DMS79 treated with DMSO at 0.1 percent for 48 hours (cell line): ENCODE measurements around the gene RHEB.

Experiments
- DNase-seq: peaks from one replicate; lab custom pipeline; 2025; lab: John Stamatoyannopoulos, UW

RHEB gene

DNA sequence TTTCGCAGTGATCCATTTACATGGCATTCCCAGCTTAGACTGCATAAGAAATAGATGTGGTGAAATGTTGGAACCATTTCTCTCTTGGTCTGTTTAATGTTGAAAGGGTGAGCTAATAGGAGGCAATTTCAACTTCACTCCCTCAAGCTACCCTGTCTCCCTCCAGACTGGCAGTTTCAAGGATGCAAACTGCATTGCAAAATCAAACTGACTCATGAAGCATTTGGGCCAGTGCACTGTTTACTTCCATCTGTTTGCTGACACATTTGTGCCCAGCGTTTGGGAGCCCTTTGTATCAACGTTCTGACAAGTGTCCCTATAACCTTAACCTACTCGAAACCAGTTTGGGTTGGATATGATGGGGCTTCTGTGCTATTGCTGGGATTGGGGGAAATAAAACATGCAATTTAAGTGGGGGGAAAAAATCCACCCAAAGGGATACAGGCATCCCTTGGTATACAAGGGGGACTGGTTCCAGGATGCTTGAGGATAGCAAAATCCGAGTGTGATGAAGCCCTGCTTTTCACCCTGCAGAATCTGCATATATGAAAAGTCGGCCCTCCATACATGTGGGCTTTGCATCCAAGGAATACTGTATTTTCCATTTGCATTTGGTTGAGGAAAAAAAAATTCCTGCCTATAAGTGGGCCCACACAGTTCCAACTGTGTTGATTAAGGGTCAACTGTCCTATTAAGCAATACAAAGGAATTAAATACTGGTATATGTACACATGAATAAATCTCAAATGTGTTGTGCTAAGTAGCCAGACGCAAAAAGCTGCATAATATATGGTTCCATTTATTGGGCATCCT lies 15.6 kb downstream of the RHEB start:
- no peak for DNase-seq

DNA sequence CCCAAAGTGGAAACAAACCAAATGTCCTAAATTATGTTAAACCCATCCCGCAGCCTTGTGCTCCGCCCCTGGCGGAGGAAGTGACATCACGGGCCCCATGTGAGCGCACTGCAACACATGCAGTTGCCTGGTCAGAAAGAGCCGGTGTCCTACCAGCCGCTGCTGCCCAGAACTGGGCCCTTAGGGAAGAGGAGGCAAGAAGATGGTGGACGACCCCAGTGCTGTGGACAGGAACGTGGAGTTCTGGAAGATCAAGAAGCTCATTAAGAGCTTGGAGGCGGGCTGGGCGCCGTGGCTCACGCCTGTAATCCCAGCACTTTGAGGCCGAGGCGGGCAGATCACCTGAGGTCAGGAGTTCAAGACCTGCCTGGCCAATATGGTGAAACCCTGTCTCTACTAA lies 18.0 kb downstream of the RHEB start:
- no peak for DNase-seq

DNA sequence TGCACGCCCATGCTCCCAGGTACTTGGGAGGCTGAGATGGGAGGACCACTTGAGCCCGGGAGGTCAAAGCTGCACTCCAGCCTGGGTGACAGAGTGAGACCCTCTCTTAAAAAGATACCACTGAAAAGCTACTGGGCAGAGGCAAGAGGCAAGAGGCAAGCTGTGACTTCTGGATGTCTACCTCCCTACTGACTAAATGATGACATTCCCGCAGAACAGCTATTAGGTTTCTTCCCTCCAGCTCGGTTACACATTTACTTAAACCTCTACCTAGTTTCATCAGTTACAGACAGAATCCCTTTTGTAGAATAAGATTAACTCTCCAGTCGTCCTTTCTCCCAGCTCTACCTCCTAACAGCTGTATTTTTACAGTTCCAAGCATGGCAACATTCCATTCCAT lies 21.2 kb downstream of the RHEB start:
- no peak for DNase-seq

DNA sequence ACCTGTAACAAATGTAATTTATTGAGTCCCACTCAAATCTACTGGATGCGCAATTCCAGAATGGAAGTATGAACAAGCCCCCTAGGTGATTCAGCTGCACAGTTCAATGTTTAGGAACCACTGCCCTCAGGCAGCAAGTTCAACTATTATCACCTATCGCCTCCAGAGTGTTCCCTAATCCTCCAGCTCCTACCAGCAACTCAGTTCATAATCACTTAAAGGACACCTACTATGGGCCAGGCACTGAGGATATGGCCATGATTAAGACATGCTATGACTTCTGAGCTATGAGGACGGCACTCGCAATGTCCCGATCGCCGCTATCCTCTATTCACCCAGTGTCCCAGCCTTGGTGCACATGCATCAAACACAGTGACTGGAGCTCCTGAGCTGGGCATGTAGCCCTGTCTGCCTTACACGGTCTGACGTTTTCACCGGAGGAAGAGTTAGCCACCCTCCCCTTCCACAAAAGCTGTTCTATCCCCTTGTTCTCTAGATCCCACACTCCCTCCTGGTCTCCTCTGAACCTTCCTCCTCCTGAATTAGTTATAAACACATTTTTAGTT lies 22.3 kb downstream of the RHEB start:
- no peak for DNase-seq

DNA sequence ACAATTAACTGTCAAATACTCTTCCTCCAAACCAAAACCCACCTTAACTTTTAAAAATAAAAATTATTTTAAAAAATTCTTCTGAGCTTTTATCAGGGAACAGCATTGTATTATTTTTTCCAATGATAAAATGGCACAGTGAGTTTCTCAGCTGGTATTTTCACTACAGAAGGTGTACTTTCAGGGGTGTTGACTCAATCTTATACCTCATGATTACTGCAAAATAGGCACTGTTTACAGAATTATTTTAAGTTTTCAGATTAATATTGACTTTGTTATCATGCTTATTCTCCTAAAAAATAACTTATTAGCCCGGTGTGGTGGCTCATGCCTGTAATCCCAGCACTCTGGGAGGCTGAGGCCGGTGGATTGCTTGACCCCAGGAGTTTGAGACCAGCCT lies 24.3 kb downstream of the RHEB start:
- DNase-seq, result no peak

DNA sequence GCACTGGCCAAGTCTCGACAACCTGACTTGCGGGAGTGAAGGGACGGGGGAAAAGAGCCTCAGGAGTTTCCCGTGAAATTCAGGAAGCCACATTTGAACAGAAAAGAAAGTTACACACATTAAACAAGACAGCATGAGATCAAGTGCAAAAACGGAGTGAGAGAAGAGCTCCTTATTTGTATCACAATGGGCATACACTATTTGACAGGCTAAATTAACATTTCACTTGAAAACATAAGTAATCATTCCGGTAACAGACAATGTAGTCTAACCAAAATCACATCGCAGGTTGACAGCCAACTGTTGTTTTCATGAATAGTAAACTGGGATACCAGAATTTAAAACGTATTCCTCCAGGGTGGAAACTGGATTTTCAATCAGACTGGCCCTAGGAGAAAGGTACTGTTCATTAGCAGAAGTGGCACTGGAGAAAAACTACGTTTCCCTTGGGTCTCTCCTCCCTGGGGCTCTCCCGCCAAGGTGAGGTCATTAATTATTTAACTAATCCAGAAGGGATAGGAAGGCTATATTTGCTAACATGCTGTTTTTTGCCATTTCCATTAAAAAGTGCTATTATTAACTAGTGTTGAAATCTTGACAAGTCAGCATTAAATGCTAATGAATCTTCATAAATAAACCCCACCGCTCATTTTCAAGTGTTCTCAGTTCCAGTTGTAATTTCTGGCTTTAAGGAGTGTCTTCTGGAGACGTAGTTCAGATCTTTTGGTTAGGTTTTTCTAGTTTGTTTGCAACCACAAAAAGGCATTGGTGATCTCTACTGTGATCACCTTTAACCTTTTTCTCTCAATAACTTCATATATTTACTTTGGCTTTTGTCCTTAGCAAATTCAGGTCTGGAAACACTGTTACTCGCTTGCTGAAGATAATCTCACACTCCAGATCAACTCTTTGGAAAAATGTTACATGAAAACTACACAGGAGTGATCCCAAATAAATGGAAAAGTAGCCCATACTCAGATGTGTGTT lies 25.1 kb downstream of the RHEB start:
- peak; percentile 63 for DNase-seq

DNA sequence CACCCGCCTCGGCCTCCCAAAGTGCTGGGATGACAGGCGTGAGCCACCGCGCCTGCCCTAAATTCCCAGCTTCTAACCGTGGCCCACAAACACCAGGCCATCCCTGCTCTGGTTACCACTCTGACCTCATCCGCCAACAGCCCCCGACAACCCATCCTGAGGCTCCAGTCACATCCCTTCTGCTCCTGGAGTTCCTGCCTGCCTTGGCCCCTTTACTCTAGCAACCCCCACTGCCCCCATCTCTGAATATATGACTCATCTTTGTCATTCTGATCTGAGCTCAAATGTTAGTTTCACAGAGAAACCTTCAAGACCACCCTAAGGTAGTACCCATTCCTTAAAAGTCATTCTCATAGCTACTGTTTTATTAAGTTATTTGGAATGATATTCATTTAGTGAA lies 26.6 kb downstream of the RHEB start:
- no peak for DNase-seq

DNA sequence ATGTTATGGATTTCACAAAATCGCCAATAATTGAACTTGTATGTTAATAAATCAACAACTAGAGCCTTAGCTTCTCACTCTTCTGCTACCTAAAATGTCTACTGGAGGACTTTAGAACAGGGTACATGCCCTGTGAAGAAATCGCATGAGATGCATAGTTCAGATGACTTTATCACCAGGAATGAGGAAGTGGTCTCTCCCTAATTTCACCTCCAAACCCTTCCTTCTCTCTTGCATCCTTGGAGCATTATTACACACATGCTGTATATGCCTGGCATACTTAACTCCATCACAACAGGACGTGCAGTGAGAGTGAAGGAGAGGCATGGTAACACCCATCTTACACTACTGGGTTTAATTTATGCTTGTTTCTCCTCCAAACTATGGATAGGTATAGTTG lies 27.8 kb downstream of the RHEB start:
- DNase-seq, result no peak

DNA sequence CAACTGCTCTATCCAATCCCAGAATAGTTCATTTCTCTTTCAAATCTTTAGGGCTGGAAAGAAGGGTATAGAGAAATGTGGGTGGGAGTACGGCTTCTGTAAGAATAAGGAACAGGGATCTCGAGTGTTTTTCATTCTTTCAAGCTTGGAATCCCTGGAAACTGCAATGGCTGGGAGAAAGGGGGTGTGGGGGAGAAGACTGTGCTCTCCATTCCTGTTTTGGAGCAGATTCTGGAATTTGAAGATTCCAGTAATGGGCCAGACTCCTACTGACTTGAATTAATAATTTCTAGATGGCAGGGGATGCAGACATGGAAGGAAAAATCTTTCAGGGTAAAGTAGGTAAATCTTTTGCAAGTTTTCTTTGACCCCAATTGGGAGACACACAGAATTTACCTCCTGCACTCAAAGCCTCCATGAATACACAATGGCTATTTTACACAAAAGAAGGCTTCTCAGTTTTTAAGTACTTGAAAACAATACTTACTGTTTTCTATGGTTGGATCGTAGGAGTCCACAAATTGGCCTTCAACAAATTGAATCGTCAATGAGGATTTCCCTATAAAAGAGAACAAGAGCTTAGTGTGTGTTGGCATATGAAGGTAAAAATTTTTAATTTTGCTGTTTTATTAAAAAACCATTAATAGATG lies 29.1 kb downstream of the RHEB start:
- no peak for DNase-seq

DNA sequence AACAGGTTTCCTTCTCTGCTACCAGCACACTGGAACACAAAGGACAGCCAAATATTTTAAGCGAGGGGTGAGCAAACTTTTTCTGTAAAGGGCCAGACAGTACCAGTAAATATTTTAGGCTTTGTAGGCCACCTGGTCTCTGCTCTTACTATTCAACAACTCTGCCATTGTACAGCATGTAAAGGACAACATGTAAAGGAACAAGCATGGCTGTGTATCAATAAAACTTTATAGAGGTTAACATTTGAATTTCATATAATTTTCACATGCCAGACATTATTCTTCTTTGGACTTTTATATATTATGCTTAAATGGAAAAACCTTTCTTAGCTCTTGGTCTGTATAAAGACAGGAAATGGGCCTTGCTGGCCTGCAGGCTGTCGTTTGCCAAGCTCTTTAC lies 30.2 kb downstream of the RHEB start:
- no peak for DNase-seq

DNA sequence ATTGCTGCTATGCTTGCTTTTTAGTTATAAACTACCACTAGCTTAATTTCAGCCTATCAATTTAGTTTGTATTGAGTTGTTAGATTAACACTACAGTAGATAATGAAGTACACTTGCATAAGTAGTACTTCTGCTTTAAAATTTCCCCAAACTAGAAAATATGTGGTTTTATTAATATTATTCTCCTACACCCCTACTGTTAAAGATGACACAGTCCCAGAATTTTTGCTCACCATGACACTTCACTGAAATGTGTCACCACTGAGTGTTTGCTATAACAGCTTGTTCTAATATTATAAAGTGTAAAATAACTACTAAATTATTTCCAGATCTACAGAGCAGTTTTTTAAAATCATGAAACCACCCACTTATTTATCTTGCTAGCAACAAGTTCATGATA lies 31.6 kb downstream of the RHEB start:
- DNase-seq, result no peak

DNA sequence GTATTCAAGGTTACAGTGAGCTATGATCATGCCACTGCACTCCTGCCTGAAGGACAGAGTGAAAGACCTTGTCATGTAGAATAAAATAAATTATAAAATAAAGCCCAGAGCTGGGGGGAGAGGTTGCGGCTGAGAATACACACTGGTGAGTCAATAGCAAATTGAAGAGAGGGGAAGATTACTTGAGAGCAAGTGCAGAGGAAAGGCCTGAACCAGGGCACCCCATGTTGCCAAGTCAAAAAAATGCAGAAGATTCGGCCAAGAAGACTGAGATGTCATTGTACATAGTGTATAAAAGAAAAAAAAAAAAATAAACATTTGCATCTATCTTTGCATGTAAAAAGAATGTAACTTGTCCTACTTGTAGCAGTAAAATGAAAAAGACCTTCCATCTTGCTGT lies 32.5 kb downstream of the RHEB start:
- DNase-seq, result no peak

DNA sequence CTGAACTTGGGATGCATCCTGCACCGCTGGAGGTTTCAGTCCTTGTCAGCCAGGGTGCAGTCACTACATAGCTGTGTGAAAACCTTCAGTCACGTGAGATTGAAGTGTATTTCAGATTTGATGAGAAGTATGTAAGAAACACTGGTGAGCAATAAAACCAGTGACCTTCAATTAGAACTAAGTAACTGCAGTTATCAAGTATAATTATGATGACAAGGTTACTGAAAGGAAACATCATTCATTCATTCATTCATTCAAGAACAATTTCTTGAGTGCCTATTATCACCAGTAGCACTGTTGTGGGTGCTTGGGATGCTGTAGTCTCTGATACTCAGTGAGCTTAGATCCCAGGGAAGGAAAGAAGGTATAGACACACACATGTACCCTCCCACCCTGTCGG lies 33.6 kb downstream of the RHEB start:
- no peak for DNase-seq

DNA sequence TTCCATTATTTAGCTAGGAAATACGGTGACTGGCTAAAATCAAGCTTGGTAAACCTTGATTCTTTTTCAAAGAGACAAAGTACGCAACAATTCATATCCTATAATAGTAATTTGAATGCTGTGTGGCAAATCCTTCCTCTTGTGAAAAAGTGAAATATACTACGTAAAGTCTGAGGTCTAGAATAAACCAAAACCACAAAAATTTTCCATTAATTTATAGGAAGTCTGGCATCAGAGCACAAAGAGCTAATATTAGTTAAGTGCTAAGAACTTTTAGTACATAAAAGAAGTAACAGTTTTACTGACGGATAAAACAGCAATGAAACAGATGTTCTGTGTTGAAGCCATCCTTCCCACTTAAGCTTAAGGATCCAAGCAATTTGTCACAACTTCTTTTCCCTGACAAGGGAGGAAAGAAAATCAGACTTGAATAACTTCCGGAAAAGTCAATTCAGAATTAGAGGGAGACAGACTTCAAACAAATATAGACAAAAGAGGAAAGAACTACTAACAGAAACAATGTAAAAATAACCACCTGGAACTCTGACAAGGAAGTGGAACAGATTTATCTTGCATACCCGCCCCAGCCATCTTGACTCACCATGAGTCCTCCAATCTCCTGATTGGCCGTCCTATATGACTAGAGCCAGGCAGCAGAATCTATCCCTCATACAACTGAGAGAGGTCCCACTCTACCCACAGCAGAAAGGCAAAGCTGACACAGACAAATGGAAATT lies 34.6 kb downstream of the RHEB start:
- no peak for DNase-seq

DNA sequence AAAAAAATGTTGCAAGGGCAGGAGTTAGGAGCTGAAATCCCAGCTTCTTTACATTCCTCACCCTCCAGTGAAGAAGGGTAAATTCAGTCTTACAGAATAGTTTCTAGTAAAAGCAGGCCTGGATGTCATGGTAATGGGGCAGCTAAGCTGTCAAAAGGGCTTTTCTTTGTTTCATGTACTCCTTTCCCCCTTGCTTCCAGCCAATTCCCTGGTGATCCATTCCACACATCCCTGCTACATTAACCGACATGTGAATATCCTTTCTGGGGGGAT lies 36.0 kb downstream of the RHEB start:
- no peak for DNase-seq

DNA sequence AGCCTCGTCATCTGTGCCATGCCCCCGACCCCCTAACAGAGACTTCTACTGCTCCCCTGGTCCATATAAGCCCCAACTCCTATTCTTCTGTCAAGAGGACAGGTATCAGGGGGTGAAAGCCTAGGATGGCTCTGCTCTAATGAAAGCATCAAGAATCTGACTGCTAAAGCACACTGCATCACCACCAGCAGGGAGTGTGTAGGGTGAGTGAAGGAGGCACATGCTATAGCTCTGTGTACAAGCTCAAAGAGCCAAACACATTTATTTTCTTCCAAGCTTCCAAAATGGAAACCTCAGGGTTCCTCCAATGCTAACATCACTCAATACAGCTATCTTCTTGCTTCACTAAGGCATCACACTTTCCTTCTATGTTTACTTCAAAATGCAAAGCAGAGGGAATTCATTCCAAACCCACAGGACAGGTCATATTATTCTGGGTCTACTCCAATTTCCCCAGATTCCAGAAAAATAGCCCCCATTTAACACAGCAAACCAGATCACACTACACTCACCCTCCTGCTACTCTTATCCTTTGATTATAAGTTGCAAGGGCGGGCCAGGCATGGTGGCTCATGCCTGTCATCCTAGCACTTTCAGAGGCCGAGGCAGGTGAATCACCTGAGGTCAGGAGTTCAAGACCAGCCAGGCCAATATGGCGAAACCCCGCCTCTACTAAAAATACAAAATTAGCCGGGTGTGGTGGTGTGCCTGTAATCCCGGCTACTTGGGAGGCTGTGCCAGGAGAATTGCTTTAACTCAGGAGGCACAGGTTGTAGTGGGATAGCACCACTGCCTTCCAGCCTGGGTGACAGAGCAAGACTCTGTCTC lies 36.6 kb downstream of the RHEB start:
- no peak for DNase-seq

DNA sequence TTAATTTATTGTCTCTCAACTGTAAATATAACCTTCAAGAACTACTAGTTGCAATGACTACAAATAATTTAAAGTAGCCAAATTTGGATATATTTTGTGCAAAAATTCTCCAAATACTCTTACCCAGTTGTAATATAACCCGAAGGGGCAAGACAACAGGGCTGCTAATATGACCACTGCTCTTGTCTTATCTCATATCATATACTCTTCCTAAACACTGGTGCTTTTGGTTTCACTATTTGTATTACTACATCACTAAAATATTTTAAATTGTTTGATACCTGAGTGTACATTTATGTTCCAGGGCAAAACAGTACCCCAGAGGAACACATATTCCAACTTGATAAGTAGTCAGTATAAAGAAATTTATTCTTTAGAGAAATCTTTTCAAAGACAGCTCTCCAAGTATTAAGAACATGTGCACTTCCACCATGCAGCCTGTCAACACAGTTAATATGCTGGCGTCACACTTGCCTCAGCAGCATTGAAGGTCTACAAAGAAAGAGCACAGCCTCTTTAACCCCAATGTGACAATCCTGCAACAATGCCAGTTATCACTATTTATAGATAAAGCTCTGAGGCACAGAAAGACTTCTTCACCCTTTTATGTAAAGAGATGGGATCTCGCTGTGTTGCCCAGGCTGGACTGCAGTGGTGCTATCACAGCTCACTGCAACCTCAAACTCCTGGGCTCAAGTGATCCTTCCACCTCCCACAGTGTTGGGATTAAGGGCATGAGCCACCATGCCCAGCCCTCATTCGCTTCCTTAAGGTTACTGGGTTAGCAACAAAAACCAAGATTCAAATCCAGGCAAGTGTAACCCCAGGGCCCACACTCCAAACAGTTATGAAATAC lies 37.8 kb downstream of the RHEB start:
- DNase-seq, result no peak

DNA sequence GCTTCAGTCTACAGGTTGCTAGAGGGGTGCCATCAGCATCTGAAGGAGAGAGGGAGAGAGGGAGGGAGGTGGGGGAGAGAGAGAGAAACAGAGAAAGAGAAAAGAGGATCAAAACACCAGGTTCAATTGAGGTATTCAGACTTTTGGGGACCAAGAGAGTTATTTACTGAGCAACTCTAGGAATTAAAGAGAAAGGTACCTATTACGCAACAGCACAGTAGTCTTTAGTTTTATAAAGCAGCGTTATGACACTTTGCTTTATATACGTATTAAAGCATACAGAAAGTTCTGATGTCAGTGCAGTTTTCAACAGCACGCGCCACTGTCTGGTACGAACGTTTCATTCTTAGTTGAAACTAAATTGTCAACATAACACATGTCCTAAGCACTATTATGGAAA lies 41.8 kb downstream of the RHEB start:
- no peak for DNase-seq

DNA sequence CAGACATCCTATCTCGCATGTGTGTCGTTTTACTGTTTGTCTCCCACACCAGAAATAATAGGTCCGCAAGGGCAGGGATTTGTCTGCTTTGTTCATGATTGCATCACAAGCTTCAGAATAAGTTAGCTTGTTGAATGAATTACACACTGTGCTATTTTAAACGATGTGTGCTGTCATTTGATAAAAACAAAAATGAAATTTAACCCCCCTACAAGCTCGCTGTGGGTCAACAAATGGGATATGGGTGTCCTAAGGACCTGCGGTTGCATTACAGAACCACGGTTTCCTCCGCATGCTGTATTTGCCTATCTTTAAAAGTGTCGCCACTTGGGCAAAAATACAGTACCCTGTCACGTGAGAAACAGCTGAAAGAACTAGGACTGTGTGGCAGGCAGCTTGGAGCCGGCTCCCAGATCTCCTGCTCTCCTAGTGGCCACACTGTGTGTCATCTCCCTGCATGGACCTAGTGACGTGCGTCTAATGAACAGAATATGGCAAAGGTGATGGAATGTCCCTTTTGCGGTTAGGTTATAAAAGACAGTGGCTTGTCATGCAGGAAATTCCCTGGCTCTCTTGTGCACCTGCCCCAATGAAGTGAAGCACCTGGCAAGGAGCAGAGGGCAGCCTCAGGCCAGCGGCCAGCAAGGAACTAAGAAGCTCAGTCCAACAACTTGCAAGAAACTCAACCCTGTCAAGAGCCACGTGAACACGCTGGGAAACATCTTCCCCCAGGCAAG lies 46.9 kb downstream of the RHEB start:
- DNase-seq, result no peak
